22Rv1 (cell line): Measurements from ENCODE around the gene ARF1.

Source experiments
- ZFX ChIP-seq: fragments of 450-650 bp; IDR thresholded peaks from 2 replicates; pipeline ENCODE4 v1.6.1; 2017; ENCODE audit warnings: antibody characterized with exemption, borderline replicate concordance
- TF ChIP-seq, protein P1 (sequence below): fragments of 450-650 bp; IDR thresholded peaks from 2 replicates; pipeline ENCODE4 v1.5.1; 2017; ENCODE audit warnings: mild to moderate bottlenecking

DNA sequence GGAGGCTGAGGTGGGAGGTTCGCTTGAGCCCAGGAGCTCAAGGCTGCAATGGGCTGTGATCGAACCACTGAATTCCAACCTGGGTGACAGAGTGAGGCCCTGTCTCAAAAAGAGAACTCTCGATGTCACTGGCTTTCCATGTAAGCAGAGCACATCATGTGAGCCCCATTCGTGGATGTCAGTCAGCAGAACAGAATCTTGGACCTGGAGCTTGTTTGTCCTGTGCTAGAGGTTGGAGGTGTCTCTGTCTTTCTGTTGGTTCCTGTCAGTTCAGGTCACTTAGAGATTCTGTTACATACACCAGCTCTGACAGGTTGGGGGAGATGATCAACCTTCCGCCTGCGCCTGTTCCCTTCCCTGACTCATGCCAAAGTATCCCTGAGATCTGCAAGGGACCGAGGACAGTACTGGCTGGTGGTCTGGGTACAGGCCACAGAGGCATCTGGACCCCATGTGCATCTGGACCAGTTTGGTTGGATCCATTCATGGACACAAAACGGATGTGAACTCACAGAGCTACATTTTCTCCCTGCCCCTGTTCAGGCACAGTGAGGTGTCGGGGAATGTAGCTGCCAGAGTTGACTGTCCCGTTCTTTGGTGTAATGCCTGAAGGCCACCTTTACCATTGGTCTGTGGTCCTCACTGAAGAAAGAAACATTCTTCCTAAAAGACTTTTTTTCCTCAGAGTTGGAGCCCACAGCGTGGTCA lies 10.0 kb downstream of the ARF1 start:
- TF ChIP-seq, protein P1, sequence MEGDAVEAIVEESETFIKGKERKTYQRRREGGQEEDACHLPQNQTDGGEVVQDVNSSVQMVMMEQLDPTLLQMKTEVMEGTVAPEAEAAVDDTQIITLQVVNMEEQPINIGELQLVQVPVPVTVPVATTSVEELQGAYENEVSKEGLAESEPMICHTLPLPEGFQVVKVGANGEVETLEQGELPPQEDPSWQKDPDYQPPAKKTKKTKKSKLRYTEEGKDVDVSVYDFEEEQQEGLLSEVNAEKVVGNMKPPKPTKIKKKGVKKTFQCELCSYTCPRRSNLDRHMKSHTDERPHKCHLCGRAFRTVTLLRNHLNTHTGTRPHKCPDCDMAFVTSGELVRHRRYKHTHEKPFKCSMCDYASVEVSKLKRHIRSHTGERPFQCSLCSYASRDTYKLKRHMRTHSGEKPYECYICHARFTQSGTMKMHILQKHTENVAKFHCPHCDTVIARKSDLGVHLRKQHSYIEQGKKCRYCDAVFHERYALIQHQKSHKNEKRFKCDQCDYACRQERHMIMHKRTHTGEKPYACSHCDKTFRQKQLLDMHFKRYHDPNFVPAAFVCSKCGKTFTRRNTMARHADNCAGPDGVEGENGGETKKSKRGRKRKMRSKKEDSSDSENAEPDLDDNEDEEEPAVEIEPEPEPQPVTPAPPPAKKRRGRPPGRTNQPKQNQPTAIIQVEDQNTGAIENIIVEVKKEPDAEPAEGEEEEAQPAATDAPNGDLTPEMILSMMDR: no peak
- TF ChIP-seq ZFX: no peak
